Measurements from ENCODE around the gene PCDHGA1. TPM values are rescaled to one million over a fixed set of nuclear protein-coding genes. Genes with fewer than 3 reads are reported as not detected.

PCDHGA1 gene
- total RNA-seq, 6 donors from 2014 or later = 0.15 to 0.51 (median 0.24) TPM; not detected in 2

- peaks cover 21 to 52% (median 34%) of the 10 kb centered on the region in 4 donors for H3K4me1 ChIP-seq
- WGBS, 2 donors = 55 to 60% methylated on average over 7 to 13 of the region's 13 CpGs
- DNase-seq (no peak), ATAC-seq (ENCODE audit: low FRiP score in 2 of 2) (no peak)
- no peaks in the 10 kb centered on the region for H3K27me3 ChIP-seq
- H3K9me3 ChIP-seq = no peaks in the 10 kb centered on the region
- TF ChIP-seq POLR2A (IDR thresholded peaks at IDR 0.05) (no peak), POLR2AphosphoS5 (IDR thresholded peaks at IDR 0.05) (no peak), EP300 (IDR thresholded peaks at IDR 0.05) (no peak)
- H3K36me3 ChIP-seq = peaks cover 0 to 5% (median 0%) of the 10 kb centered on the region in 4 donors
- peak overlapping the region; percentile 17 to 70 (median 58) for H3K4me3 ChIP-seq
- H3K27ac ChIP-seq = peak overlapping the region in 2 of 4 donors; percentile 38 to 88
Measured at GRCh38 chr5:141477815-141478214, 147.5 kb downstream of the PCDHGA1 start.

- Histone ChIP-seq H3K4me1 (peaks cover 21 to 52% (median 34%) of the 10 kb centered on the region in 4 donors), H3K27ac (no peak overlapping the region), H3K9me3 (no peaks in the 10 kb centered on the region), H3K4me3 (peak overlapping the region; percentile 17 to 70 (median 58)), H3K36me3 (peaks cover 0 to 5% (median 0%) of the 10 kb centered on the region in 4 donors), H3K27me3 (no peaks in the 10 kb centered on the region)
- TF ChIP-seq POLR2A (IDR thresholded peaks at IDR 0.05) = no peak
- TF ChIP-seq EP300 (IDR thresholded peaks at IDR 0.05) = no peak
- TF ChIP-seq CTCF (IDR thresholded peaks at IDR 0.05) = peak in 3 of 6 experiments; percentile 34 to 46 (median 36)
- TF ChIP-seq POLR2AphosphoS5 (IDR thresholded peaks at IDR 0.05) = no peak
- ATAC-seq (ENCODE audit: low FRiP score in 2 of 2) = no peak
- DNase-seq = peak; percentile 87 to 92
- 30 to 57% methylated on average over 18 to 19 of the region's 20 CpGs for WGBS, 2 donors
Measured at GRCh38 chr5:141478321-141478945, 148.1 kb downstream of the PCDHGA1 start.

- no peak for ATAC-seq (ENCODE audit: low FRiP score in 2 of 2)
Measured at GRCh38 chr5:141479776-141480175, 149.5 kb downstream of the PCDHGA1 start.

GRCh38 chr5:141483902-141484301 is 153.6 kb downstream of the PCDHGA1 start:
- ATAC-seq (ENCODE audit: low FRiP score in 2 of 2) (no peak), DNase-seq (no peak)
- H3K36me3 ChIP-seq = peaks cover 0 to 27% (median 0%) of the 10 kb centered on the region in 4 donors
- 43 to 54% methylated on average over 3 of the region's 3 CpGs for WGBS, 2 donors
- peak overlapping the region in 2 of 4 donors; percentile 1 to 29 for H3K4me3 ChIP-seq
- no peaks in the 10 kb centered on the region for H3K9me3 ChIP-seq
- H3K4me1 ChIP-seq = peaks cover 5 to 29% (median 22%) of the 10 kb centered on the region in 4 donors
- no peak for TF ChIP-seq POLR2AphosphoS5 (IDR thresholded peaks at IDR 0.05)
- peaks cover 0 to 2% (median 0%) of the 10 kb centered on the region in 4 donors for H3K27me3 ChIP-seq
- H3K27ac ChIP-seq = no peak overlapping the region

More at GRCh38 chr5:141479776-141480175, 149.5 kb downstream of the PCDHGA1 start:
- peaks cover 26 to 55% (median 34%) of the 10 kb centered on the region in 4 donors for H3K4me1 ChIP-seq
- H3K27ac ChIP-seq = no peak overlapping the region
- TF ChIP-seq EP300 (IDR thresholded peaks at IDR 0.05) = no peak
- TF ChIP-seq POLR2AphosphoS5 (IDR thresholded peaks at IDR 0.05) = no peak
- TF ChIP-seq CTCF (IDR thresholded peaks at IDR 0.05) = no peak
- no peak for TF ChIP-seq POLR2A (IDR thresholded peaks at IDR 0.05)
- H3K9me3 ChIP-seq = no peaks in the 10 kb centered on the region
- no peak for DNase-seq
- H3K36me3 ChIP-seq = peaks cover 0 to 5% (median 0%) of the 10 kb centered on the region in 4 donors
- H3K4me3 ChIP-seq = peak overlapping the region in 2 of 4 donors; percentile 65 to 70
- H3K27me3 ChIP-seq = peaks cover 0 to under 1% (median 0%) of the 10 kb centered on the region in 4 donors

GRCh38 chr5:141484310-141484640 is 154.0 kb downstream of the PCDHGA1 start:
- 29 to 36% methylated on average over 4 of the region's 4 CpGs for WGBS, 2 donors
- DNase-seq (no peak), ATAC-seq (ENCODE audit: low FRiP score in 2 of 2) (no peak)
- no peaks in the 10 kb centered on the region for H3K9me3 ChIP-seq
- H3K27me3 ChIP-seq = peaks cover 0 to 2% (median 0%) of the 10 kb centered on the region in 4 donors
- no peak for TF ChIP-seq POLR2AphosphoS5 (IDR thresholded peaks at IDR 0.05)
- no peak for TF ChIP-seq EP300 (IDR thresholded peaks at IDR 0.05)
- no peak for TF ChIP-seq CTCF (IDR thresholded peaks at IDR 0.05)
- TF ChIP-seq POLR2A (IDR thresholded peaks at IDR 0.05) = no peak
- H3K36me3 ChIP-seq = peaks cover 0 to 27% (median 0%) of the 10 kb centered on the region in 4 donors
- H3K4me1 ChIP-seq = peaks cover 2 to 26% (median 22%) of the 10 kb centered on the region in 4 donors
- H3K27ac ChIP-seq = no peak overlapping the region
- H3K4me3 ChIP-seq = peak overlapping the region in 2 of 4 donors; percentile 29 to 39
